ENCODE data around the gene ERBB2. TPM values are rescaled to one million over a fixed set of nuclear protein-coding genes. Genes with fewer than 3 reads are reported as not detected.
"Not testable (repeated sequence)": the region's sequence is repeated elsewhere in the genome, so short reads cannot be mapped to it uniquely, and the experiment has no call there.

The ERBB2 gene
- total RNA-seq, 2 experiments from 2014 or later, result 2.4 to 4.6 TPM

DNA sequence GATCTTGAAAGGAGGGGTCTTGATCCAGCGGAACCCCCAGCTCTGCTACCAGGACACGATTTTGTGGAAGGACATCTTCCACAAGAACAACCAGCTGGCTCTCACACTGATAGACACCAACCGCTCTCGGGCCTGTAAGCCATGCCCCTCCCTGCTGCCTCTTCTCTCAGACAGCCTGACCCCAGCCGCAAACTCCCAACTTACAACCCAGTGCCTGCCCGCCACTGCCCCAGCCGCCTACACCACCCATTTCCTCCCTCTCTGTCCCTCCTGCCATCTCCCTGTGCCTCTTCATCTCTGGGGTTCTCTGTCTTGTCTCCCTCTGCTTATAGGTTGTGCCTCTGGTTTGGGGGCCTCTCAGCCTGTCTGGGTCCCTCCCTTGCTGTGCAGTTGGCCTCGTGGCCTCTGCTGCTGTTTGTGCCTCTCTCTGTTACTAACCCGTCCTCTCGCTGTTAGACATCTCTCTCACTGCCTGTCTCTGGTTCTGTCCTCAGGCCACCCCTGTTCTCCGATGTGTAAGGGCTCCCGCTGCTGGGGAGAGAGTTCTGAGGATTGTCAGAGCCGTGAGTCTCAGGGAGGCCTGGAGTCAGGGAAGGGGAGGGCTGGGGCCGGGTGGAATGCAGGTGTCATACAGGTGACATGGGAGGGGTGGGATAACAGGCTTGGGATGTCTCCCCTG, 9.6 kb downstream of the ERBB2 start:
- Mint-ChIP-seq H3K4me1 (ENCODE audit: low read depth) (peaks cover 9% of the 10 kb centered on the region), H3K4me3 (no peak overlapping the region), H3K27me3 (no peaks in the 10 kb centered on the region), H3K27ac (no peak overlapping the region), H3K36me3 (ENCODE audit: low read depth) (no peaks in the 10 kb centered on the region), H3K9me3 (no peaks in the 10 kb centered on the region)
- Histone ChIP-seq H3K9me3 (ENCODE audit: control insufficient read depth in 1 of 2, insufficient read depth in 1 of 2, low read length in 2 of 2) (no peaks in the 10 kb centered on the region), H3K27me3 (ENCODE audit: control insufficient read depth in 1 of 2, insufficient read depth in 2 of 2, low read length in 2 of 2) (no peaks in the 10 kb centered on the region), H3K4me3 (ENCODE audit: low read length) (no peak overlapping the region), H3K4me1 (ENCODE audit: insufficient read depth, low read length) (peaks cover 25% of the 10 kb centered on the region), H3K36me3 (ENCODE audit: insufficient read depth, low read length) (no peaks in the 10 kb centered on the region), H3K27ac (ENCODE audit: low read depth in 1 of 2, low read length in 2 of 2) (no peak overlapping the region)
- no peak for ATAC-seq (ENCODE audit: poor library complexity)
- ChIA-PET CTCF (no interaction called here), POLR2A (no interaction called here)
- intact Hi-C loops (cut with DNase I, micrococcal nuclease), result no loop called here
- peak in 2 of 14 experiments; percentile 6 to 21 for DNase-seq
- TF ChIP-seq, protein P1, sequence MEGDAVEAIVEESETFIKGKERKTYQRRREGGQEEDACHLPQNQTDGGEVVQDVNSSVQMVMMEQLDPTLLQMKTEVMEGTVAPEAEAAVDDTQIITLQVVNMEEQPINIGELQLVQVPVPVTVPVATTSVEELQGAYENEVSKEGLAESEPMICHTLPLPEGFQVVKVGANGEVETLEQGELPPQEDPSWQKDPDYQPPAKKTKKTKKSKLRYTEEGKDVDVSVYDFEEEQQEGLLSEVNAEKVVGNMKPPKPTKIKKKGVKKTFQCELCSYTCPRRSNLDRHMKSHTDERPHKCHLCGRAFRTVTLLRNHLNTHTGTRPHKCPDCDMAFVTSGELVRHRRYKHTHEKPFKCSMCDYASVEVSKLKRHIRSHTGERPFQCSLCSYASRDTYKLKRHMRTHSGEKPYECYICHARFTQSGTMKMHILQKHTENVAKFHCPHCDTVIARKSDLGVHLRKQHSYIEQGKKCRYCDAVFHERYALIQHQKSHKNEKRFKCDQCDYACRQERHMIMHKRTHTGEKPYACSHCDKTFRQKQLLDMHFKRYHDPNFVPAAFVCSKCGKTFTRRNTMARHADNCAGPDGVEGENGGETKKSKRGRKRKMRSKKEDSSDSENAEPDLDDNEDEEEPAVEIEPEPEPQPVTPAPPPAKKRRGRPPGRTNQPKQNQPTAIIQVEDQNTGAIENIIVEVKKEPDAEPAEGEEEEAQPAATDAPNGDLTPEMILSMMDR (IDR thresholded peaks at IDR 0.05), result no peak

DNA sequence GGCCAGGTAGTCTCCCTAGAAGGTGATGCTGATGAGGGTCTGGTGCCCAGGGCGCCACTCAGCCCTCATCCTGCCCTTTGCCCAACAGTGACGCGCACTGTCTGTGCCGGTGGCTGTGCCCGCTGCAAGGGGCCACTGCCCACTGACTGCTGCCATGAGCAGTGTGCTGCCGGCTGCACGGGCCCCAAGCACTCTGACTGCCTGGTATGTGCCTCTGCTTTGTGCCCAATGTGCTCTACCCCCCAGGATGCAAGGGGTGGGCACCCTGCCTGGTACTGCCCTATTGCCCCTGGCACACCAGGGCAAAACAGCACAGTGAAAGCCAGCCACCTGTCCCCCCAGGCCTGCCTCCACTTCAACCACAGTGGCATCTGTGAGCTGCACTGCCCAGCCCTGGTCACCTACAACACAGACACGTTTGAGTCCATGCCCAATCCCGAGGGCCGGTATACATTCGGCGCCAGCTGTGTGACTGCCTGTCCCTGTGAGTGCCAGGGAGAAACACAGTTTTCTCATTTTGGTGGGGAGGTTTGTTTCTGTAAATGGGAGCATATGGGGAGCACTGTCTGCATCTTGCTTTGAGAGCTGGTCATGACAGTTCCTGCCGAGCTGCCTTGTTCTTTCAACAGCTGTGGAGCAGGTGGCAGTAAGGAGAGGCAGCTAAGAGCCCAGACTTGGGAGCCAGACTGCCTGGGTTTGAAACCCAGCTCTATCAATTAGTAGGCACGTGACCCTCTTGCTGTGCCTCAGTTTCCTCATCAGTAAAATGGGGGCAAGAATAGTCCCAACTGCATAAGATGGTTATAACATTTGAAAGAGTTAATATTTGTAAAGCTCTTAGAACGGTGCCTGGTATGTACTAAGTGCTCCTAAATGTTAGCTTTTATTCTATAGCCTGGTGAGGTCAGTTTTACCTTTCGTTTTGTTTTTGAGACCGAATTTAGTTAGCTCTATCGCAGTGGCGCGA, 10.4 kb downstream of the ERBB2 start:
- Mint-ChIP-seq H3K27me3 (no peaks in the 10 kb centered on the region), H3K27ac (no peak overlapping the region), H3K36me3 (ENCODE audit: low read depth) (no peaks in the 10 kb centered on the region), H3K9me3 (no peaks in the 10 kb centered on the region), H3K4me3 (no peak overlapping the region), H3K4me1 (ENCODE audit: low read depth) (peaks cover 9% of the 10 kb centered on the region)
- ChIA-PET CTCF (interaction anchor here (1.0 kb wide), 1 partner anchor 28 kb away, joined by 4 read pairs; no protein-coding TSS in a partner anchor), POLR2A (interaction anchor here (1.0 kb wide), 1 partner anchor 20 kb away, joined by 3 read pairs; the partner anchor contains the start of gene MIEN1)
- H3K27me3 ChIP-seq (ENCODE audit: control insufficient read depth in 1 of 2, insufficient read depth in 2 of 2, low read length in 2 of 2), result no peaks in the 10 kb centered on the region
- no peaks in the 10 kb centered on the region for H3K36me3 ChIP-seq (ENCODE audit: insufficient read depth, low read length)
- H3K4me1 ChIP-seq (ENCODE audit: insufficient read depth, low read length), result peaks cover 25% of the 10 kb centered on the region
- TF ChIP-seq, protein P1 (IDR thresholded peaks at IDR 0.05), result no peak
- DNase-seq (no peak), ATAC-seq (ENCODE audit: poor library complexity) (no peak)
- H3K9me3 ChIP-seq (ENCODE audit: control insufficient read depth in 1 of 2, insufficient read depth in 1 of 2, low read length in 2 of 2), result no peaks in the 10 kb centered on the region
- intact Hi-C loops (cut with DNase I, micrococcal nuclease), result no loop called here
- no peak overlapping the region for H3K4me3 ChIP-seq (ENCODE audit: low read length)
- no peak overlapping the region for H3K27ac ChIP-seq (ENCODE audit: low read depth in 1 of 2, low read length in 2 of 2)

DNA sequence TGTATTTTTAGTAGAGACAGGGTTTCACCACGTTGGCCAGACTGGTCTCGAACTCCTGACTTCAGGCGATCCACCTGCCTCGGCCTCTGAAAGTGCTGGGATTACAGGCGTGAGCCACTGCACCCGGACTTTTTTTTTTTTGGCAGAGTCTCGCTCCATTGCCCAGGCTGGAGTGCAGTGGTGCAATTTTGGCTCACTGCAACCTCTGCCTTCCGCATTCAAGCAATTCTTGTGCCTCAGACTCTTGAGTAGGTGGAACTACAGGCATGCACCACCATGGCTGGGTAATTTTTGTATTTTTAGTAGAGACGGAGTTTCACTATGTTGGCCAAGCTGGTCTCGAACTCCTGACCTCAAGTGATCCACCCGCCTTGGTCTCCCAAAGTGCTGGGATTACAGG, 11.2 kb downstream of the ERBB2 start:
- H3K9me3 Mint-ChIP-seq; H3K4me3 Mint-ChIP-seq; DNase-seq; H3K27ac ChIP-seq (ENCODE audit: low read depth in 1 of 2, low read length in 2 of 2); H3K4me3 ChIP-seq (ENCODE audit: low read length); H3K27me3 Mint-ChIP-seq; H3K36me3 Mint-ChIP-seq (ENCODE audit: low read depth); H3K9me3 ChIP-seq (ENCODE audit: control insufficient read depth in 1 of 2, insufficient read depth in 1 of 2, low read length in 2 of 2); H3K4me1 Mint-ChIP-seq (ENCODE audit: low read depth); H3K36me3 ChIP-seq (ENCODE audit: insufficient read depth, low read length); ATAC-seq (ENCODE audit: poor library complexity); intact Hi-C loops (cut with DNase I, micrococcal nuclease); H3K27me3 ChIP-seq (ENCODE audit: control insufficient read depth in 1 of 2, insufficient read depth in 2 of 2, low read length in 2 of 2); H3K27ac Mint-ChIP-seq: not testable (repeated sequence)
- peaks cover 20% of the 10 kb centered on the region for H3K4me1 ChIP-seq (ENCODE audit: insufficient read depth, low read length)
- ChIA-PET CTCF (interaction anchor here (1.0 kb wide), 1 partner anchor 29 kb away, joined by 4 read pairs; no protein-coding TSS in a partner anchor), POLR2A (interaction anchor here (1.0 kb wide), 1 partner anchor 19 kb away, joined by 3 read pairs; the partner anchor contains the start of gene MIEN1)

Measured in CD4-positive, alpha-beta T cell (primary cell).